Stimulated activated CD8-positive, alpha-beta memory T cell treated with anti-CD3 and anti-CD28 coated beads, Interleukin-15, amount 100 ng/mL, for 48 hours (primary cell): ENCODE results near the gene THAP6.
"Not testable (repeated sequence)": the region's sequence is repeated elsewhere in the genome, so short reads cannot be mapped to it uniquely, and the experiment has no call there.

Source experiments
- DNase-seq, 2 donors: peaks; one replicate each; pipeline ENCODE4 v3.0.0-alpha.2; 2020; ENCODE audit warnings: low read depth in 2 of 2

THAP6 gene

GRCh38 chr4:75514131-75514948, at the start of gene THAP6, which contains the start of gene RCHY1:
Gene THAP6 (plus strand): TSS chr4:75514473. CDS start chr4:75515453, 980 bp downstream.
Gene RCHY1 (minus strand): TSS chr4:75514403. CDS start chr4:75514286, 117 bp downstream.
- DNase-seq, result peak; percentile 90 to 92

- no peak for DNase-seq
These were observed 44.4 kb upstream of the THAP6 start for GRCh38 chr4:75469896-75470295.

- DNase-seq, result no peak
These were observed 43.5 kb upstream of the THAP6 start for GRCh38 chr4:75470738-75471137.

GRCh38 chr4:75477201-75477600, 37.1 kb upstream of the THAP6 start:
- DNase-seq, result no peak

- DNase-seq, result no peak
These were observed 30.1 kb upstream of the THAP6 start for GRCh38 chr4:75484190-75484589.

- no peak for DNase-seq
These were observed 24.1 kb upstream of the THAP6 start for GRCh38 chr4:75490155-75490554.

- DNase-seq, result no peak
These were observed 19.7 kb upstream of the THAP6 start for GRCh38 chr4:75494563-75494962.

GRCh38 chr4:75495476-75495875, 18.8 kb upstream of the THAP6 start:
- DNase-seq, result no peak

- no peak for DNase-seq
These were observed 17.9 kb upstream of the THAP6 start for GRCh38 chr4:75496406-75496805.

GRCh38 chr4:75497133-75497532, 17.1 kb upstream of the THAP6 start:
- no peak for DNase-seq

- DNase-seq, result no peak
These were observed 16.2 kb upstream of the THAP6 start for GRCh38 chr4:75498041-75498440.

GRCh38 chr4:75499900-75500299, 14.4 kb upstream of the THAP6 start:
- no peak for DNase-seq

- DNase-seq, result no peak
These were observed 11.6 kb upstream of the THAP6 start for GRCh38 chr4:75502671-75503070.

GRCh38 chr4:75505630-75506029, 8.6 kb upstream of the THAP6 start:
- no peak for DNase-seq

- DNase-seq, result not testable (repeated sequence)
These were observed 4.7 kb upstream of the THAP6 start for GRCh38 chr4:75509592-75509991.

GRCh38 chr4:75511841-75512240, 2.4 kb upstream of the THAP6 start:
- DNase-seq, result no peak

GRCh38 chr4:75512386-75513211, 1.7 kb upstream of the THAP6 start:
- no peak for DNase-seq

- no peak for DNase-seq
These were observed 645 bp upstream of the THAP6 start for GRCh38 chr4:75513526-75514130.

- no peak for DNase-seq
These were observed 808 bp downstream of the THAP6 start for GRCh38 chr4:75514949-75515612.

GRCh38 chr4:75516144-75516543, 1.9 kb downstream of the THAP6 start:
- DNase-seq, result no peak

GRCh38 chr4:75519452-75519851, 5.2 kb downstream of the THAP6 start:
- DNase-seq, result not testable (repeated sequence)

GRCh38 chr4:75525086-75525485, 10.8 kb downstream of the THAP6 start:
- DNase-seq, result no peak
